Fibroblast of skin of left quadriceps (primary cell): ENCODE measurements around the gene RAB14.
"Not testable (repeated sequence)": the region's sequence is repeated elsewhere in the genome, so short reads cannot be mapped to it uniquely, and the experiment has no call there.

ENCODE experiments used
- DNase-seq, 2 experiments: peaks; one replicate each; pipeline ENCODE4 v3.0.0-alpha.2; 2013; ENCODE audit warnings: low read depth in 2 of 2

RAB14 gene

DNA sequence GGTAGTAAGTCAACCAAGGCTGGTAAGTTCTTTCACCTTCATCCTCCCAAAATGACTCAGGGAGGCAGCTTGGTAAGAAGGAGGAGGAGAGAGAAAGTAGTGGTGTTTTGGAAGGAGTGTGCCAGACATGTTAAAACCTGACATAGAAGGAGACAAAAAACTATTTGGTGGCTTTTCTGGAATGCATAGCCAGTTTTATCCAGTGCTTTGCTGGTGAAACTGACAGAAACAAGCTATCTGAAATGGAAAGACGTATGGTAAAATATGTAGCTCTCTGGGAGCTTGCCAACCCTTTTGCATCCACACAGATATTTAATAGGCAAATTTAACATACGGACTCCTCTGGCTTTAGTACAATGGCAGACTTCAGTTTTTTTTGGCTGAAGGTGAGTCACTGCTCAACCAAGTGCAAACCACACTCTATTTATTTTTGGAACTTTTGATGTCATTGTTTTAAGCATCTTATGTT is 45.4 kb downstream of the RAB14 start:
- peak; percentile 86 to 87 for DNase-seq

- no peak for DNase-seq
Measured at GRCh38 chr9:121154782-121155181, 46.9 kb downstream of the RAB14 start.

- no peak for DNase-seq
Measured at GRCh38 chr9:121153642-121154041, 48.0 kb downstream of the RAB14 start.

DNA sequence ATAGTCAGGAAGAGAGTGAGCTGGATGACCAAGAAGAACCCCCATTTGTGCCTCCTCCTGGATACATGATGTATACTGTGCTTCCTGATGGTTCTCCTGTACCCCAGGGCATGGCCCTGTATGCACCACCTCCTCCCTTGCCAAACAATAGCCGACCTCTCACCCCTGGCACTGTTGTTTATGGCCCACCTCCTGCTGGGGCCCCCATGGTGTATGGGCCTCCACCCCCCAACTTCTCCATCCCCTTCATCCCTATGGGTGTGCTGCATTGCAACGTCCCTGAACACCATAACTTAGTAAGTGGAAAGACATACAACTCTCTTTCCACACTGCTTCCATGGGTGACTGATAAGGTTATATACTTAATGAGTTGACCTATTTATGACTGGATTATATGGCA is 51.5 kb downstream of the RAB14 start:
- no peak for DNase-seq

- DNase-seq, result no peak
Measured at GRCh38 chr9:121144482-121144881, 57.2 kb downstream of the RAB14 start.

DNA sequence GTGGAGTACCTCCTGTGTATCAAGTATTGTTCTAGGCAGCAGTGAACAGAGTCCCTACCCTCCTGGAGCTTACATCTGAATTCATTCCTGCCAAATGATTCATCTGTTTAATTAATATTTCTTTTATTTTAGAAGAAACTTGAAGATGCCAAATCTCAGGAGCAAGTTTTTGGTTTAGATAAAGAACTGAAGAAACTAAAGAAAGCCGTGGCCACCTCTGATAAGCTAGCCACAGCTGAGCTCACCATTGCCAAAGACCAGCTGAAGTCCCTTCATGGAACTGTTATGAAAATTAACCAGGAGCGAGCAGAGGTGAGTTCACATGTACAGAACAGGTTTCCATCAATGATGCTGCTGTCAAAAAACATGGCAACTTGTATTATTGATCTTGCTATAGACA is 57.9 kb downstream of the RAB14 start:
- DNase-seq, result no peak

GRCh38 chr9:121141706-121142105 is 60.0 kb downstream of the RAB14 start:
- peak in 1 of 2 experiments; percentile 8 for DNase-seq

DNA sequence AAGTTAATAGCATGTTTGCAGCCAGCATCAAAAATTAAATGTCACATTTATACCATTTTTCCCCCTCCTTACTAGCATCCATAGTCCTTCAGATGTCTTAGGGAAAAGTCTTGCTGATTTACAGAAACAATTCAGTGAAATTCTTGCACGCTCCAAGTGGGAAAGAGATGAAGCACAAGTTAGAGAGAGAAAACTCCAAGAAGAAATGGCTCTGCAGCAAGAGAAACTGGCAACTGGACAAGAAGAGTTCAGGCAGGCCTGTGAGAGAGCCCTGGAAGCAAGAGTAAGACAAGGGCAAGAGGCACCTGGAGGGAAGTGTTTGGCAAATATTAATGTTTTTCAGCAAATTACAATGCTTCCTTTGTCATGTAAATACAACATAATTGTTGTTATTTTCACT is 60.4 kb downstream of the RAB14 start:
- no peak for DNase-seq

- no peak for DNase-seq
Measured at GRCh38 chr9:121140162-121140561, 61.5 kb downstream of the RAB14 start.

DNA sequence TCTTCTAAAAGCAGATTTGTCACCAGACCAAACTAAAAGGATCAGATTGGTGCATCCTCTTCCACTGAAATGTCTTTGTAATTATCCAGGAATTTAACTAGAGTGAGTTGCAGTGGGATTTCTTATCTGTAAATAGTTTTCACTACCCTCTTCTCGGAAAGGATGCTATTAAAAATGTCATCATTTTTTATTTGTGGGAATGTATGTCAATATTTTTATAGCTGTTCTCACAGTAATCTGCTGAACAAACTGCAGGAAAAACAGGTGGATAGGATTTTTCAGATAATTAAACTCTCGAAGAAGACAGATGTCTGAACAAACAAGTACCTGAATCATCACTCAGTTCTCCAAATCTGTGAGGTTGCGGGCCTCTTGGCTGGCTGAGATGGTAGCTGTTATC is 62.7 kb downstream of the RAB14 start:
- no peak for DNase-seq

DNA sequence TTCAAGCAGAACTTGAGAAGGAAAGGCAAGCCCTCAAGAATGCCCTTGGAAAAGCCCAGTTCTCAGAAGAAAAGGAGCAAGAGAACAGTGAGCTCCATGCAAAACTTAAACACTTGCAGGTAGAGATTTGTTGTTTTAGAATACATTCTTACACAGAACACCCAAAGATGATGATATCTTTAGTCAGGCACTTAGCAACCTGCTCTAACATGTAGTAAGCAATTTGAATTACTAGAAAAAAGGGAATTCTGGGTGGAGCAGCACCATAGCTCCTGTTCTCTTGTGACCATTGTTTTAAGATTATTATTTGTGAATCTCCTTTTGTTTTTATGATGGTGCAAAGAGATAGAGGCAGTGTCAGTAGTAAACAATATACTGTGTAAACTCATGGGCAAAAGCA is 63.1 kb downstream of the RAB14 start:
- no peak for DNase-seq

DNA sequence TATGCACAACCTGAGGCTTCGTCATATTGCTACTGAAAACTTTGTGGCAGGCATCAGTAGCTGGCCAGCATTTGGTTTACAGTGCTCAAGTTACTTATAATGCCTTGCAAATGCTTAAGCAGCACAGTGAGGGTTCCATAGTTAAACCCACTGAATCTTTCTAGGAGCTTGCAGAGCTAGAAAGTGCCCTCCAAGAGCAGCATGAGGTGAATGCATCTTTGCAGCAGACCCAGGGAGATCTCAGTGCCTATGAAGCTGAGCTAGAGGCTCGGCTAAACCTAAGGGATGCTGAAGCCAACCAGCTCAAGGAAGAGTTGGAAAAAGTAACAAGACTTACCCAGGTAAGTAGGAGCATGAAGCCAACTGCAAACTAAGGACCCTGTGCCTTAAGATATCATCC is 66.0 kb downstream of the RAB14 start:
- no peak for DNase-seq

DNA sequence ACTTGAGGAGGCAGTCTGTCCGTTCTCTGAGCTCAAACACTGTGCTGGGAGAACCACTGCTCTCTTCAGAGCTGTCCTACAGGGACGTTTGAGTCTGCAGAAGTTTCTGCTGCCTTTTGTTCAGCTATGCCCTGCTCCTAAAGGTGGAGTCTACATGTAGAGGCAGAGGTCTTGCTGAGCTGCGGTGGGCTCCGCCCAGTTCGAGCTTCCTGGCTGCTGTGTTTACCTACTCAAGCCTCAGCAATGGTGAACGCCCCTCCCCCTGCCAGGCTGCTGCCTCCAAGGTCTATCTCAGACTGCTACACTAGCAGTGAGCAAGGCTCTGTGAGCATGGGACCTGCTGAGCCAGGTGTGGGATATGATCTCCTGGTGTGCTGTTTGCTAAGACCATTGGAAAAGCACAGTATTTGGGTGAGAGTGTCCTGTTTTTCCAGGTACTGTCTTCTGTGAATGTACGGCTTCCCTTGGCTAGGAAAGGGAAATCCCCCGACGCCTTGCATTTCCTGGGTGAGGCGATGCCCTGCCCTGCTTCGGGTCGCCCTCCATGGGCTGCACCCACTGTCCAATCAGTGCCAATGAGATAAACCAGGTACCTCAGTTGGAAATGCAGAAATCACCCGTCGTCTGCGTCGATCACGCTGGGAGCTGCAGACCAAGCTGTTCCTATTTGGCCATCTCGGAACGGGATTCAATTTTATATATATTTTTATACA is 68.4 kb downstream of the RAB14 start:
- DNase-seq, result no peak

DNA sequence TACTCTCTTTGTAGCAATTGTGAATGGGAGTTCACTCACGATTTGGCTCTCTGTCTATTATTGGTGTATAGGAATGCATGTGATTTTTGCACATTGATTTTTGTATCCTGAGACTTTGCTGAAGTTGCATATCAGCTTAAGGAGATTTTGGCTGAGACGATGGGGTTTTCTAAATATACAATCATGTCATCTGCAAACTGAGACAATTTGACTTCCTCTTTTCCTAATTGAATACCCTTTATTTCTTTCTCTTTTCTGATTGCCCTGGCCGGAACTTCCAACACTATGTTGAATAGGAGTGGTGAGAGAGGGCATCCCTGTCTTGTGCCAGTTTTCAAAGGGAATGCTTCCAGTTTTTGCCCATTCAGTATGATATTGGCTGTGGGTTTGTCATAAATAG is 72.3 kb downstream of the RAB14 start:
- not testable (repeated sequence) for DNase-seq
